NOMO-1 treated with DMSO at 0.1 percent for 48 hours (cell line): ENCODE results near the gene BARX1.
"Not testable (repeated sequence)": the region's sequence is repeated elsewhere in the genome, so short reads cannot be mapped to it uniquely, and the experiment has no call there.

Source experiments
- DNase-seq: peaks from one replicate; lab custom pipeline; 2025; ENCODE audit not compliant: unreplicated experiment; lab: John Stamatoyannopoulos, UW

Gene BARX1

DNA sequence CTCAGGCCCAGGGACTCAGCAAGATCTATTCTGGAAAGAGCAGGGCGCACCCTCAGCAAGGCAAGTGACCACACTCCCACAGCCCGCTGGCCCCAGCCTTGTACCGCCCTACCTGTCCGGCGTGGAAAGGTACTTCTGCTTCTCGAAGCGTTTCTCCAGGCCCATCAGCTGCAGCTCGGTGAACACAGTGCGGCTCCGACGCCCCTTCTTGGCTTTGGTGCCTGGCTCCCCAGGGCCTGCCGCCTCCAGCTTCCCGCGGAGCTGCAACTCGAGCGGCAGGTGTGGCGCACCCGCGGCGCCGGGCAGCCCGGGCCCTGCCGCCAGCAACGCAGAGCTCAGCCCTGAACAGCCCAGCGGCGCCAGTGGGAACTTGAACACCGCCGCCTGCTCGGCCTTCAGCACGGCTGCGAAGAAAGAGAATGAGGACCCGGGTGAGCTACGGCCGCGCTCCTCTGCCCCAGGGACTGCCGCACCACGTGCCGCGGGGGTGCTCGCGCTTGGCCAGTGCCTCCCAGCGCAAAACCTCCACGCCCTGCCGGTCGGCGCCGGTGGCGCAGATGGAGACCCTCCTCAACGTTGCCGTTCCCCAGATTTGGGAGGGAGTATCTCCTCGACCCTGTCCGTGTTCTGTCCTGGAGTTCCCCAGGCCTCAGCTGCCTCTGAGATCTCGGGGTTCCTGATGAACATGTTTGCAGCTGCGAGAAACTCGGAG, 2.2 kb downstream of the BARX1 start:
- peak; percentile 9 for DNase-seq

- DNase-seq, result no peak
These were observed 2.9 kb downstream of the BARX1 start for GRCh38 chr9:93952119-93952783.

GRCh38 chr9:93951655-93952118, 3.5 kb downstream of the BARX1 start:
- no peak for DNase-seq

DNA sequence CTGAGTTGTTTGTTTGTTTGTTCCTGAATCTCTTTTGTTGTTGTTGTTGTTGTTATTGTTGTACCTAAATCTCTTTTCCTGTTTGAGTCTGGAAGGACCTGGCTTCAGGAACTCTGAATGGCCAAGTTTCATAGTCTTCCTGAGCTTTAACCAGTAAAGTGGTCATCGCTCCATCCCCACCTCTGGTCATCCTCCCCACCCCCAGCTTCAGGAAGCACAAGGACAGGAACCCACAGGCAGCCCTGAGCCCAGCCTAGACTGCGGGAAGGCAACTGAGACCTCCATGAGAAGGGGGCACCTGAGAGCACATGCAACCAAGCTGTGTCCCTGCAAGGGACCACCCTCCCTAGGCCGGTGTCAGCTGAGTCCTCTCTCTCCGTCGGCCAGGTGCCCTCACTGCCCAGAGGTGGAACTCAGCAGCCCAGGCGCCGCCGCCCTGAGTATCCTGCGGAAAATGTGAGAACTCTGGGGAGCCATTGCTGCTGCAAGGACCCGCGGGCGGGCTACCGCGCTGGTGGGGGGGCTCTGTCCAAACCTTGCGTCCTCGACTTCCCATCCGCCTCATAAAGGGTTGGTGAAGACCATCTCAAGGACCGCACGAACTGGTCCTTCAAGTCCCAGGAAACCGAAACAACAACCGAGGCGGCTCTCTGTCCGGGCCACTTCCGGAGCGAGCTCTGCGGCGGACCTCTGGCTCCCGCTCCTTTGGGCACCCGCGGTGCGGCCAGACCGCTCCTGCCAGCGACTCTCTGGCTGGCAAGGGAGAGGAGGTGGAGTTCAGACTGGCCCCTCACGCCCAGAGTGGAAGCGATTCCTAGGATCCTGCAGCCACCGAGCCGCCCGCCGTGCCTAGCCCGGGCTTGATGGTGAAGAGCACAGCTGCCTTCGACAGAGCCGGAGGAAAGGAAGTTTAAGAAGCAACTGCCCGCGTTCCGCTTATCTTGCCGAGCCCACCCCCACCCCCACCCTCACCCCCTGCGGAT, 4.2 kb downstream of the BARX1 start:
- DNase-seq, result no peak

DNA sequence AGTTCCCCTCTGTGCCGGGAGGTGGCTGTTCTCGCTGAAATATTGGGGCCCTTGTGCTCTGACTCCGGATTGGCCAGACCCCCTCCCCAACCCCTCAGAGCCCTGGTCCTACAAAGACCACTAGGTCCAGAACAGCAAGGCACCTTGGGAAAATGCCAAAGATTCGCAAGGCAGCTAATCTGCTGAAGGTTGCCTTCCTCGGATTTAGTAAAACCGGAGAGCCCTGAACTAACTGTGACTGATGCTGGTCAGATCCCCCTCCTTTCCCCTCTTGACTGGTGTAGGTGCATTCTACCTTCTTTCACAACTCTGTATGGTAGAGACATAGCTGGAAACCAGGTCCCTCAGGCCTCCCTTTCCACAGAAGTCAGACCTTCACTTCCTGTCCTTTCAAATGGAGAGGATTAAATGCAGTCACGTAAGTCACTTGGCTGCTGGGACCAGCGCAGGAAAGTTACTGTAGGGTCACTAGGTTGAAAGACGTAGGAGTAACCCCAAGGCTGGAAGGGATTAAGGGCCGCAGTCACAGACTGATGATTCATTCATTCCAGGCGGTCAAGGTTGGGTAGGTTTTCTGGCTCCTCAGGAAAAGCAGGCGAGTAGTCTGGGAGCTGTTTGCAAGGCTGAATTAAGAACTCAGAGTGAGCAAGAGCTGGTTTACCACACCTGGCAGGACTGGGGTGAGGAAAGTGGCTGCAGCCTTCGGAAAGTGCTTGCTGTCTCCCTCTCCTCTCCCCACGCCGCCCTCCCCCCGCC, 5.3 kb downstream of the BARX1 start:
- DNase-seq, result no peak

DNA sequence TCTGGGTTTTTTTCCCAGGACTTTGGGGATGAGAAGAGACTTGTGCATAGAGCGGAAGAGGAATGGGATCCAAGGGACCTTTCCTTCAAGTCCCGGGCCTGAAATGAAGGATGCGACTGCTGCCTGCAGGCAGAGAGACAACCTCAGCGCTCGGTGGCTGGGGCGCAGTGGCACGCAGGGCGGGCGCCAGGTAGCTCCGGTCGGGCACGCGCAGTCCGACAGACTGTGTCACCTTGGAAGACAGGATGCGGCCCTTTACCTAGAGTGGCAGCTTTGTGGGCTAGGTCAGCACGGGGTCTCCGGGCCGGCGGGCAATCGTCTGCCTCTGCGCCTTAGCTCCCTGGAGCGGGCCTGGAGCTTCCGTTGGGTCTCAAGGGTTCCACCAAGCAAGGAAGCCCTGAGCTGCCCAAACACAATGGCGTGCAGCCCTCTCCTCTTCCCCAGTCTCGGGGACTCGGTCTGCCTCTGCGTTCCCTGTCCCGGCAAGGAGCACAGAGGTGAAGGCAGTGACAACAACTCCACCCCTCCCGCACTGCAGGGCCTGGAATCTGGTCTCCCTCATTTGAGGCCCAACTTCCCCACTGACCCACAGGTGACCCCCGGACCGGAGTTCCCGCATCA, 6.0 kb downstream of the BARX1 start:
- no peak for DNase-seq

DNA sequence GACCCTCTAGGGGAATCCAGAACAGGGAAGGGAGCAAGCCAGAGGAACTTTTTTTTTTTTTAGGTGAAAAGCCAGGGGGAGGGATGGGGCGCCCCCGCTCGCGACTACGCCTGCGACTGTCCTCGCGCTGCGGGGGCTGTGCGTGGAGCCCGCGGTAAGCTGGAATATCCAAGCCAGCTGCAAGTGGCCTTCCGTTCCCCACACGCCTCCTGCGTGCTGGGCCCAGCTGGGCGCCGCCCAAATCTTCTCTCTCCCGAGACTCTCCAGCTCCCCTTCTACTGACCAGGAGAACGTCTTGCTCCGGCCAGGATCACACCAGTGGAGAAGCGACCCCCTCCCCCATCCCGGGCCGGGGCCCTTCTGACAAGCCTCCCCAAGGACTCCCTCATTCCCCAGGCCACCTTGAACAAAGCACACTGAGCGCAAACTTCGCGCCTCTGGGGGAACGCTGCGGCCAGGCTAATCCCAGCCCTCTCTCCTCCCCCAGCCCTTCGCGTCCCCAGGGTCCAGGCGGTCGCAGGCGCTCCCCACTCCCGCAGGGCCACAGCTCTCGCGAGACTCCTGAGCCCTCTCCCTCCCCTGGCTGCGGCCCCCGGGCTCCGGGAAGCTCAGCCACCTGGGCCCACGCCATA, 6.6 kb downstream of the BARX1 start:
- no peak for DNase-seq

DNA sequence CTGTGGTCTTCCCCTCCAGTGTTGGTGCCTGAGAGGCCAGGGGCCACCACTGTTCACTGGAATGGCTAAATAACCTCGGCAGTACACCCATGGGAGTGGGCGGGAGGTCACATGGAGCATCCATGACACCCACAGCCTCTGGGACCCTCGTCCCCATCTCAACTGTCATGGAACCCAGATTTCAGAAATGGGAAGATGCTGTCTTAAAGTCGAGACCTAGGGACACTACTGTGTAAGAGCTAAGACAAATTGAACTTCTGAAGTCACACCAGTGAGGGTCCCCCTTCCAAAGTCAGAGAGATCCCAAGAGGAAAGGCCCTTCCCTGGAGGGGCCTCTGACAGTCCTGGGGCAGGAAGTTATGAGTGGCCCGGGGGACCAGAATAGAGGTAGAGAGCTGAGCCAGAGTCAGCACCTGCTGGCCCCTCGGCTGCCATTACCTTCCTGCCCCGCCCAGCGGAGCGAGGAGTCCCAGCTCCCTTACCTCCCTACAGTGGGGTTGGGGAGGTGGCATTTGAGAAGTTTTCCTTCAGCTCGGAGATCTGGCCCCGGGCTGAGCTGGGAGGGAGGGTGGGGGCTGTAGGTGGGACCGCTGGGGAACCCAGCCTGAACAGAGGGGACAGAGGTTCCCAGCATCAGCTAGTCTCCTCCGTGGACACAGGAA, 7.6 kb downstream of the BARX1 start:
- no peak for DNase-seq

- no peak for DNase-seq
These were observed 8.8 kb downstream of the BARX1 start for GRCh38 chr9:93946338-93946712.

- peak; percentile 76 for DNase-seq
These were observed 9.5 kb downstream of the BARX1 start for GRCh38 chr9:93945400-93946337.

- no peak for DNase-seq
These were observed 11.1 kb downstream of the BARX1 start for GRCh38 chr9:93944011-93944410.

DNA sequence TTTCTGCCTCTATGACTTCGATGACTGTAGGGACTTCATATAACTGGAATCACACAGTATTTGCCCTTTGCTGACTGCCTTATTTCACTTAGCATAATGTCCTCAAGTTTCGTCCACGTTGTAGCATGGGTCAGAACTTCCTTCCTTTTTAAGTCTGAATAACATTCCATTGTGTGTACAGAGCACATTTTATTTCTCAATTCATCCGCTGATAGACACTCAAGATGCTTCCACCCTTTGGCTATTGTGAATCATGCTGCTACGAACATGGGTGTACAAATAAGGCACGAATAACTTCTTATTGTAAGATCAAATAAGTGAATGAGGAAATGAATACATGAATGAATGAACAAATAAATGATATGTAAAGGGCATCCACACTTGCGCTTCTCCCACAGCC, 13.0 kb downstream of the BARX1 start:
- no peak for DNase-seq

DNA sequence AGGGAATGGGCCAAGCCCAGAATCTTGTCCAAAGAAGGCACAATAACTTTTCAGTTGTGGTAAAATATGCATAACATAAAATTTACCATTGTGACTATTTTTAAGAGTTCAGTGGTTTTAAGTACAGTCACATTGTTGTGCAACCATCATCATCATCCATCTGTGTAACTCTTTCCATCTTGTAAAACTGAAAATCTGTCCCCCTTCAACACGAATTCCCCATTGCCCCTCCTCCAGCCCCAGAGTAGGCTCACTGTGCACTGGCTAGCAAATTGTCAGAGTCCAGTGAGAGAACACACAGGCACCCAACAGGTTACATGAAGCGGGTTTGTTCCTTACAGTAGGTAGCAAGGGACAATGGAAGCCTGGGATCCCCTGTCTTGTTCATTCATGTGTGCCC, 13.7 kb downstream of the BARX1 start:
- peak; percentile 39 for DNase-seq

DNA sequence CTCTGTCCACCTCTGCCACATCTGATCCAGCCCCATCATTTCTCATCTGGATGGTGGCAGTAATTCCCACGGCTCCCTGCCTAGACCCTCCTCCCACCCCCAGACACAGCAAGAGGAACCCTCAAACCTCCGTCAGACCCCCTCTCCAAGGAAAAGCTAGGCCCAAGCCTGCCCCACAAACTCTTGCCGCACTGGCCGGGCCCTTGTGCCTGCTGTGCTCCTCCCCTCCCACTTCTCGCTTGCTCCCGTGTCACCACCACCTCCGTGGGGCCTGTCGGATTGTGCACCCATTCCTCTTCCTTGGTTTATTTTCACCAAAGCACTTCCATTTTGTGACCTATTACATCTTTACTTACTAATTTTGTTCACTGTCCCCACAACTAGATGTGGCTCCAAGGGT, 14.2 kb downstream of the BARX1 start:
- no peak for DNase-seq

DNA sequence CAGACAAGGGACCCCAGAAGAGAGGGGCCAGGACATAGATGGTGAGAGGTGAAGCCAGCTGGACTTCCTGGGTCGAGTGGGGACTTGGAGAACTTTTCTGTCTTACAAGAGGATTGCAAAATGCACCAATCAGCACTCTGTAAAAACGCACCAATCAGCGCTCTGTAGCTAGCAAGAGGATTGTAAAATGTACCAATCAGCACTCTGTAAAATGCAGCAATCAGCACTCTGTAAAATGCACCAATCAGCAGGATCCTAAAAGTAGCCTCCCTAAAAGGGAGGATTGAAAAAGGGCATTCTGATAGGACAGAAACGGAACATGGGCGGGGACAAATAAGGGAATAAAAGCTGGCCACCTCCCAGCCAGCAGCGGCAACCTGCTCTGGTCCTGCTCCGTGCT, 15.6 kb downstream of the BARX1 start:
- not testable (repeated sequence) for DNase-seq

GRCh38 chr9:93937193-93937592, 18.0 kb downstream of the BARX1 start:
- DNase-seq, result no peak

- no peak for DNase-seq
These were observed 23.2 kb downstream of the BARX1 start for GRCh38 chr9:93931905-93932304.

GRCh38 chr9:93930070-93930469, 25.1 kb downstream of the BARX1 start:
- DNase-seq, result no peak
